Panc1 (cell line): ENCODE results near the gene MN1. TPM values are rescaled to one million over a fixed set of nuclear protein-coding genes. Genes with fewer than 3 reads are reported as not detected.

Experiments
- ATAC-seq: fragments of 200-7000 bp; cut with Tn5 transposase; 2 replicates; pipeline ENCODE4 v1.9.1; 2020; ENCODE audit warnings: mild to moderate bottlenecking, moderate library complexity
- BruUV-seq: library from RNA; stranded (reverse); fragments of 400-500 nt; replicated peaks from 2 replicates; lab custom pipeline; 2021; lab: Mats Ljungman, UMichigan
- CTCF ChIA-PET: fragments of 300-600 bp; sonication (Branson Sonifier 250); formaldehyde crosslinking; loops from one replicate; lab custom pipeline; 2022; ENCODE audit warnings: antibody characterized with exemption; lab: Charles Lee
- POLR2A ChIA-PET: fragments of 300-600 bp; sonication (Branson Sonifier 250); formaldehyde crosslinking; loops from one replicate; lab custom pipeline; 2022; ENCODE audit warnings: antibody characterized with exemption; lab: Charles Lee
- DNase-seq: peaks from one replicate; pipeline ENCODE4 v3.0.0-alpha.2; 2010; ENCODE audit warnings: low read depth, low spot score
- H3K27ac ChIP-seq: 2 replicates; pipeline ENCODE4 v1.5.1; 2011; ENCODE audit warnings: mild to moderate bottlenecking, low read length, inconsistent platforms
- H3K27me3 ChIP-seq: fragments of 200-500 bp; sonication (Bioruptor generic); 2 replicates; pipeline ENCODE4 v1.6.0; 2014; ENCODE audit warnings: low read length, inconsistent platforms; ENCODE audit not compliant: control insufficient read depth, insufficient read depth
- H3K36me3 ChIP-seq: fragments of 200-500 bp; sonication (Bioruptor generic); 2 replicates; pipeline ENCODE4 v1.5.1; 2014; ENCODE audit warnings: inconsistent platforms, mild to moderate bottlenecking, low read length, moderate library complexity; ENCODE audit not compliant: control insufficient read depth, insufficient read depth
- H3K4me1 ChIP-seq: 2 replicates; pipeline ENCODE4 v1.5.1; 2011; ENCODE audit warnings: inconsistent platforms, mild to moderate bottlenecking, low read length, moderate library complexity; ENCODE audit not compliant: control insufficient read depth, insufficient read depth
- H3K4me3 ChIP-seq, 2 experiments: 2 replicates each; pipeline ENCODE4 v1.5.1; 2011 to 2012; ENCODE audit warnings: low read depth in 2 of 2, low read length in 2 of 2, mild to moderate bottlenecking in 2 of 2, inconsistent platforms in 1 of 2, moderate library complexity in 1 of 2
- H3K9me3 ChIP-seq: fragments of 200-500 bp; sonication (Bioruptor generic); 2 replicates; pipeline ENCODE4 v1.5.1; 2014; ENCODE audit warnings: low read depth, mild to moderate bottlenecking, inconsistent platforms, low read length, moderate library complexity; ENCODE audit not compliant: control insufficient read depth, insufficient read depth
- CTCF ChIP-seq: fragments of 450-650 bp; IDR thresholded peaks from 2 replicates; pipeline ENCODE4 v1.5.1; 2017; ENCODE audit warnings: mild to moderate bottlenecking
- POLR2AphosphoS5 ChIP-seq: IDR thresholded peaks from 2 replicates; pipeline ENCODE4 v1.6.1; 2012; ENCODE audit warnings: mild to moderate bottlenecking, low read depth, low read length, moderate library complexity
- REST ChIP-seq, 2 experiments: IDR thresholded peaks; 2 replicates each; pipeline ENCODE4 v1.6.1; 2011 to 2012; ENCODE audit warnings: low read depth in 2 of 2, control low read depth in 1 of 2, low read length in 1 of 2, mild to moderate bottlenecking in 1 of 2, moderate library complexity in 1 of 2; ENCODE audit not compliant: insufficient read depth in 1 of 2
- SIN3A ChIP-seq: IDR thresholded peaks from 2 replicates; pipeline ENCODE4 v1.6.1; 2012; ENCODE audit warnings: low read depth, mild to moderate bottlenecking, low read length, moderate library complexity, borderline replicate concordance; ENCODE audit not compliant: insufficient read depth
- TCF7L2 ChIP-seq: IDR thresholded peaks from 2 replicates; pipeline ENCODE4 v1.6.1; 2011; ENCODE audit warnings: mild to moderate bottlenecking, low read depth, low read length, inconsistent platforms
- in situ Hi-C: cut with HindIII; loops from 2 replicates; pipeline ENCODE4 v1.10.0; 2016; ENCODE audit warnings: low sequenced_read_pairs, low pct_unique_long_range_greater_than_20kb
- intact Hi-C: fragments of 100-400 bp; cut with micrococcal nuclease; formaldehyde crosslinking; loops from one replicate; pipeline ENCODE4 v1.10.0; 2022; ENCODE audit not compliant: unreplicated experiment
- total RNA-seq: library from RNA; stranded (reverse); gene quantifications from one replicate; pipeline ENCODE4 v1.2.1, GENCODE V29; 2021; ENCODE audit not compliant: unreplicated experiment

MN1 gene
- total RNA-seq, 1 experiment from 2014 or later = 0.51 TPM

DNA sequence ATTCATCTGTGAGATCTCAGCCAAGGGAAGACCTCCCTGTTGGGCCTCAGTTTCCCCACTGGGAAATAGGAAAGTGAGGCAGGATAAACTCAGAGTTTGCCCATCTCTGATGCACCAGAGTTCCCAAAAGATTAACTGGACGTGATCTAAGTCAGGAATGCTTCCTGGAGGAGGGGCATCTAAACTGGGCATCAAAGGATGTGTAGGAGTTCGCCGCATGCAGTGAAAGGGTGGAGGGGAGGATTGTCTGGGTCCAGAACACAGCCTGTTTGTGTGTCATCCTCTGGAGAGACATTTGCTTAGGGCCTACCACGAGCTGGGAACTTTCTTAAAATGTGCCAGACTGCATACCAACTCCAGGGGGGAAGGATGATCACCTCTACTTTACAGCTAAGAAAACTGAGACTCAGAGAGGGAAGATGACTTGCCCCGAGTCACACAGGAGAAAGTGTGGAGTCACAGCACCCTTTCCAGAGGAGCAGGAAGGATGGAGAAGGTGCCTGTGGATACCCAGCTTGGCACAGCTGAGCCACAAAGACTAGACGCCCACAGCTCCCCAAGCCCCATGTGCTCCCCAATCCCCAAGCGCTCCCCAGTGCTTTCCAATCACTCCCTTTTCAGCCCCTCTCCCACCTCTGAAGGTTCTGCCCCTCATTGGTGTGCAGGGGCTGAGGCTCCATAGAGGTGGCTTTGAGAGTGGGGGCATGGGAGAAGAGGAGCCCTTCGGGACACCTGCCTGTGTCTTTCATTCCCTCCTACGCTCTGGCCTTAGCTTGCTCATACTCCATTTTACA, 50.1 kb downstream of the MN1 start:
- no peak for DNase-seq
- no peak for ATAC-seq
- no TSS peak for BruUV-seq
- Histone ChIP-seq H3K36me3 (no peaks in the 10 kb centered on the region), H3K27ac (no peak overlapping the region), H3K27me3 (no peaks in the 10 kb centered on the region; the same call in 1 of the 2 replicates), H3K4me1 (no peaks in the 10 kb centered on the region; the same call in 1 of the 2 replicates), H3K4me3 (no peak overlapping the region), H3K9me3 (no peaks in the 10 kb centered on the region)
- intact Hi-C loops = no loop called here
- ChIA-PET CTCF (no interaction called here), POLR2A (no interaction called here)
- no peak for TF ChIP-seq REST (IDR thresholded peaks at IDR 0.05; ENCODE audit: insufficient read depth in 1 of 2, low read depth in 2 of 2, low read length in 1 of 2)
- in situ Hi-C loops = no loop called here

DNA sequence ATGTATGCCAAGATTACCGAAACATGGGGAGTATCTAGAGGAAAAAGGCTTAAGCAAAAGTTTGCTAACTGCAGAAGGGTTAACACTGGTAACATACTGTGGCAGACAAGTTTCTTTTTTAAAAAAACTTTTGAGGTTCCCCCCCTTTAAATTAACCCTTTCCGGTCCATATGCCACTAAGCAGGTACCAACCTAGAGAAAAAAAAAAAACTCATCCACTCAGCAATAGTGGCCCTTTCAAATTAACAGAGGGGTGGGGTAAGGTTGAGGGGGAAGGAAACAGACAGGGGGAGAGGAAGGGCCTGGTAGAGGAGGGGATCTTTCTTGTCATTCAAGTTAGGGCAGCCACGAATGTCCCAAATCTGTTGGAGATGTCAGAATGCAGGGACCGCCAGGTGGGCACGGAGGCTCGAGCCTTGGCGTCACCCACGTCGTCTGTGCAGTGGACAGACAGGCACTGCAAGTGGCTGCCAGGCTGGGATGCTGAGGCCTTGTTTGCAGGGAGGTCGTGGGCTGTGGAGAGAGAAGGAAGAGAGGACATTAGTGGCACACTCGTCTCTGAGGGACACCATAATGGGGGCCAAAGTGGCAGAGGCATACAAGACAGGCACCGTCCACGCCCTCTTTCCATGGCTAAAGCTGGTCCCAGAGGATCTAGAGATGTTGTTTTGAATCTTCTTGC, 50.8 kb downstream of the MN1 start:
- no TSS peak for BruUV-seq
- Histone ChIP-seq H3K4me1 (no peaks in the 10 kb centered on the region; the same call in 1 of the 2 replicates), H3K36me3 (no peaks in the 10 kb centered on the region), H3K4me3 (no peak overlapping the region), H3K27me3 (no peaks in the 10 kb centered on the region; the same call in 1 of the 2 replicates), H3K9me3 (no peaks in the 10 kb centered on the region), H3K27ac (no peak overlapping the region)
- ChIA-PET CTCF (no interaction called here), POLR2A (no interaction called here)
- no peak for TF ChIP-seq REST (IDR thresholded peaks at IDR 0.05; ENCODE audit: insufficient read depth in 1 of 2, low read depth in 2 of 2, low read length in 1 of 2)
- TF ChIP-seq POLR2AphosphoS5 = no peak
- no peak for TF ChIP-seq SIN3A
- no peak for TF ChIP-seq CTCF
- TF ChIP-seq TCF7L2 = no peak
- ATAC-seq (no peak), DNase-seq (no peak)
- in situ Hi-C loops (no loop called here), intact Hi-C loops (no loop called here)
